ENCODE data around the gene VWA3A.
A peak's percentile ranks its signal among the peaks of the same experiment; 100 is the strongest.

Gene VWA3A

GRCh38 chr16:22093331-22093730 is 990 bp downstream of the VWA3A start:
- Histone ChIP-seq H2AFZ (ENCODE audit: low read length) (no peak overlapping the region), H3K4me3 (ENCODE audit: low read length) (no peak overlapping the region), H3K79me2 (ENCODE audit: low read length) (no peaks in the 10 kb centered on the region), H3K4me1 (ENCODE audit: low read length) (no peaks in the 10 kb centered on the region), H3K9me3 (replicated peaks; ENCODE audit: insufficient read depth, low read length) (no peaks in the 10 kb centered on the region), H3K36me3 (replicated peaks; ENCODE audit: insufficient read depth, low read length) (no peaks in the 10 kb centered on the region), H3K4me2 (ENCODE audit: low read depth, low read length) (no peak overlapping the region), H3F3A (ENCODE audit: insufficient read depth, low read length) (no peaks in the 10 kb centered on the region), H3K27me3 (replicated peaks; ENCODE audit: insufficient read depth, low read length) (0 out of 2 replicates have a peak, but pooled peaks cover 3% of the 10 kb centered on the region), H3K27ac (ENCODE audit: low read length) (no peak overlapping the region), H3K9me2 (replicated peaks; ENCODE audit: insufficient read depth, low read length) (no peaks in the 10 kb centered on the region), H3K9ac (ENCODE audit: low read length) (no peak overlapping the region), H4K20me1 (ENCODE audit: insufficient read depth, low read length) (no peaks in the 10 kb centered on the region)
- DNase-seq, result no peak
- no peak for TF ChIP-seq EZH2phosphoT487 (IDR thresholded peaks at IDR 0.05; ENCODE audit: low read length)
- no peak for TF ChIP-seq CTCF (IDR thresholded peaks at IDR 0.05; ENCODE audit: low read length)
- TF ChIP-seq EZH2 (optimal IDR thresholded peaks at IDR 0.05; ENCODE audit: low read depth, low read length), result no peak

GRCh38 chr16:22093996-22094395 is 1.7 kb downstream of the VWA3A start:
- Histone ChIP-seq H3K9me2 (replicated peaks; ENCODE audit: insufficient read depth, low read length) (no peaks in the 10 kb centered on the region), H3K4me2 (ENCODE audit: low read depth, low read length) (no peak overlapping the region)

GRCh38 chr16:22098405-22099255 is 6.3 kb downstream of the VWA3A start:
- Histone ChIP-seq H3K27ac (ENCODE audit: low read length) (no peak overlapping the region), H3K27me3 (replicated peaks; ENCODE audit: insufficient read depth, low read length) (0 out of 2 replicates have a peak, but pooled peaks cover 3% of the 10 kb centered on the region), H3K9ac (ENCODE audit: low read length) (no peak overlapping the region), H3K4me3 (ENCODE audit: low read length) (no peak overlapping the region), H3K9me3 (replicated peaks; ENCODE audit: insufficient read depth, low read length) (no peaks in the 10 kb centered on the region), H3F3A (ENCODE audit: insufficient read depth, low read length) (0 out of 2 replicates have a peak, but pooled peaks cover 5% of the 10 kb centered on the region), H3K4me1 (ENCODE audit: low read length) (peaks cover 14% of the 10 kb centered on the region), H3K36me3 (replicated peaks; ENCODE audit: insufficient read depth, low read length) (no peaks in the 10 kb centered on the region), H4K20me1 (ENCODE audit: insufficient read depth, low read length) (no peaks in the 10 kb centered on the region), H3K9me2 (replicated peaks; ENCODE audit: insufficient read depth, low read length) (no peaks in the 10 kb centered on the region), H3K79me2 (ENCODE audit: low read length) (no peaks in the 10 kb centered on the region), H2AFZ (ENCODE audit: low read length) (no peak overlapping the region; the same call in 1 of the 2 replicates), H3K4me2 (ENCODE audit: low read depth, low read length) (peak overlapping the region; percentile 14; the same call in 1 of the 2 replicates)
- DNase-seq, result peak; percentile 66
- TF ChIP-seq EZH2phosphoT487 (IDR thresholded peaks at IDR 0.05; ENCODE audit: low read length) (no peak), CTCF (IDR thresholded peaks at IDR 0.05; ENCODE audit: low read length) (peak; percentile 79)

More at GRCh38 chr16:22093996-22094395, 1.7 kb downstream of the VWA3A start:
- no peak overlapping the region for H3K4me3 ChIP-seq (ENCODE audit: low read length)
- TF ChIP-seq EZH2phosphoT487 (IDR thresholded peaks at IDR 0.05; ENCODE audit: low read length), result no peak
- TF ChIP-seq EZH2 (optimal IDR thresholded peaks at IDR 0.05; ENCODE audit: low read depth, low read length), result no peak
- H3K9ac ChIP-seq (ENCODE audit: low read length), result no peak overlapping the region
- no peaks in the 10 kb centered on the region for H3K79me2 ChIP-seq (ENCODE audit: low read length)
- no peaks in the 10 kb centered on the region for H3K9me3 ChIP-seq (replicated peaks; ENCODE audit: insufficient read depth, low read length)
- H3K36me3 ChIP-seq (replicated peaks; ENCODE audit: insufficient read depth, low read length), result no peaks in the 10 kb centered on the region
- H3F3A ChIP-seq (ENCODE audit: insufficient read depth, low read length), result no peaks in the 10 kb centered on the region
- no peak for DNase-seq
- no peaks in the 10 kb centered on the region for H4K20me1 ChIP-seq (ENCODE audit: insufficient read depth, low read length)
- no peak overlapping the region for H3K27ac ChIP-seq (ENCODE audit: low read length)
- 0 out of 2 replicates have a peak, but pooled peaks cover 3% of the 10 kb centered on the region for H3K27me3 ChIP-seq (replicated peaks; ENCODE audit: insufficient read depth, low read length)
- H3K4me1 ChIP-seq (ENCODE audit: low read length), result no peaks in the 10 kb centered on the region
- no peak overlapping the region for H2AFZ ChIP-seq (ENCODE audit: low read length)

Data from MM.1S (cell line).